ENCODE results near the gene PNPLA4. TPM values are rescaled to one million over a fixed set of nuclear protein-coding genes. Genes with fewer than 3 reads are reported as not detected.

Gene PNPLA4
- total and polyA plus RNA-seq, 2 donors (not counting 3 experiments of a cell fraction or from before 2014, with no cell fraction given): 8.8 to 13.1 TPM

DNA sequence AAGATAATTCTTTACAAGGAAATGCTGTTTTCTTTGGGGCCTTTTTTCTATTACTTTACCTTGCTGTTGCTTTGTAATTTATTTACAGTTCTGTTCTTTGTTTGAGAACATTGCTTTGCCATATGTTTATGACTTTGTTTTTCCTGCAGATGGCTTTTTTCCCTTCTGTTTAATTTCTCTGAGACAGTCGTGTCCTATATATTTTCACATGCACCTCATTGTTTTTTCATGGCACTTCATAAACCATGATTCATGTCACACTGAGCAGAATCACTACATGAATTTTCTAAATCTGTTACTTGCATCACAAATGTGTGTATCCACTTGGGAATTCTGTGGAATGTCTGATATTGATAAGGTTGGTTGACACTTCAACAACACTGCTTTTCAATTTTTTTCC lies 33.0 kb upstream of the PNPLA4 start:
- intact Hi-C loops (cut with micrococcal nuclease) (no loop called here), dilution Hi-C loops (cut with MboI; ENCODE audit: extremely low pct_ligation_motif_present, low sequenced_read_pairs) (no loop called here)
- Histone ChIP-seq H3K9ac (replicated peaks; ENCODE audit: extremely low read depth, insufficient read depth, low read length) (no peak overlapping the region), H3K9me1 (replicated peaks; ENCODE audit: control insufficient read depth, extremely low read depth, insufficient read depth, low read length) (no peaks in the 10 kb centered on the region), H3K9me3 (replicated peaks; ENCODE audit: control insufficient read depth, insufficient read depth, low read length) (no peaks in the 10 kb centered on the region), H3K36me3 (ENCODE audit: control insufficient read depth in 2 of 2, extremely low read depth in 1 of 2, insufficient read depth in 2 of 2, low read length in 2 of 2) (no peaks in the 10 kb centered on the region), H3K27me3 (ENCODE audit: control insufficient read depth in 2 of 2, insufficient read depth in 2 of 2, low read length in 2 of 2) (no peaks in the 10 kb centered on the region), H3K4me3 (replicated peaks in 1 of 3; ENCODE audit: insufficient read depth in 1 of 3, low read depth in 1 of 3, low read length in 3 of 3) (no peak overlapping the region), H2AFZ (ENCODE audit: low read depth, low read length) (no peak overlapping the region), H3K4me2 (ENCODE audit: insufficient read depth, low read length) (no peak overlapping the region), H3K79me2 (ENCODE audit: control insufficient read depth, insufficient read depth, low read length) (no peaks in the 10 kb centered on the region), H3K27ac (ENCODE audit: insufficient read depth, low read depth, low read length) (no peak overlapping the region), H3K4me1 (ENCODE audit: control insufficient read depth, extremely low read depth, insufficient read depth, low read length) (no peaks in the 10 kb centered on the region), H4K20me1 (replicated peaks; ENCODE audit: control insufficient read depth, extremely low read depth, insufficient read depth, low read length) (no peaks in the 10 kb centered on the region)
- no peak for FAIRE-seq
- no peak for TF ChIP-seq FOS (IDR thresholded peaks at IDR 0.05; ENCODE audit: borderline replicate concordance, insufficient read depth, low read length)
- TF ChIP-seq EZH2 (IDR thresholded peaks at IDR 0.05; ENCODE audit: borderline replicate concordance, low read depth, low read length, severe bottlenecking): no peak
- no peak for TF ChIP-seq JUN (IDR thresholded peaks at IDR 0.05; ENCODE audit: borderline replicate concordance, insufficient read depth, insufficient read length, low read depth)
- no peak for DNase-seq (ENCODE audit: low read depth, low spot score)
- BruUV-seq (replicated peaks): no TSS peak
- ChIA-PET CTCF (no interaction called here), POLR2A (no interaction called here)

DNA sequence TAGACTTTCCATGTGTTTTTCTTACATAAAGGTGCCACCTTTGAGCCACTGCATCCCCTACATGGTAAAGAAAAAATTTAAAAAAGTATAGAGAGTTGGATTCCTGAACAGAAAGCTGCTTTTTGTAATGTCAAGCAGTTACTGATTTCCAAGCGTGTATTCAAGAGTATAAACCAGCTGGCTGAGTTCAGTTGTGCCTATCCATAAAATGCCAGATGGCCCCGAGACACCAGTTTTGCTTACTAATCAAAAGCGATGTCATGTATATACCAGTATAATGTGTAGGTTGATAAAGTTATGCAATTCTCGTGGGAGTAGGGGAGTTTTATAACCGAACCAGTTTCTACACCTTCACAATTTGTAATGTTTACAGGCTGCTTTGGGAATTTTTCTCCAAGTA lies 26.2 kb upstream of the PNPLA4 start:
- Histone ChIP-seq H3K27ac (ENCODE audit: insufficient read depth, low read depth, low read length) (no peak overlapping the region), H3K9me3 (replicated peaks; ENCODE audit: control insufficient read depth, insufficient read depth, low read length) (no peaks in the 10 kb centered on the region), H3K4me3 (replicated peaks in 1 of 3; ENCODE audit: insufficient read depth in 1 of 3, low read depth in 1 of 3, low read length in 3 of 3) (no peak overlapping the region), H3K27me3 (ENCODE audit: control insufficient read depth in 2 of 2, insufficient read depth in 2 of 2, low read length in 2 of 2) (no peaks in the 10 kb centered on the region), H3K79me2 (ENCODE audit: control insufficient read depth, insufficient read depth, low read length) (no peaks in the 10 kb centered on the region), H2AFZ (ENCODE audit: low read depth, low read length) (no peak overlapping the region), H4K20me1 (replicated peaks; ENCODE audit: control insufficient read depth, extremely low read depth, insufficient read depth, low read length) (no peaks in the 10 kb centered on the region), H3K9ac (replicated peaks; ENCODE audit: extremely low read depth, insufficient read depth, low read length) (no peak overlapping the region), H3K4me1 (ENCODE audit: control insufficient read depth, extremely low read depth, insufficient read depth, low read length) (no peaks in the 10 kb centered on the region), H3K4me2 (ENCODE audit: insufficient read depth, low read length) (no peak overlapping the region), H3K36me3 (ENCODE audit: control insufficient read depth in 2 of 2, extremely low read depth in 1 of 2, insufficient read depth in 2 of 2, low read length in 2 of 2) (no peaks in the 10 kb centered on the region), H3K9me1 (replicated peaks; ENCODE audit: control insufficient read depth, extremely low read depth, insufficient read depth, low read length) (no peaks in the 10 kb centered on the region)
- dilution Hi-C loops (cut with MboI; ENCODE audit: extremely low pct_ligation_motif_present, low sequenced_read_pairs): no loop called here
- intact Hi-C loops (cut with micrococcal nuclease): no loop called here
- CTCF ChIA-PET: no interaction called here
- no peak for DNase-seq (ENCODE audit: low read depth, low spot score)
- no peak for FAIRE-seq
- TF ChIP-seq FOS (IDR thresholded peaks at IDR 0.05; ENCODE audit: borderline replicate concordance, insufficient read depth, low read length): no peak
- TF ChIP-seq, protein P1, sequence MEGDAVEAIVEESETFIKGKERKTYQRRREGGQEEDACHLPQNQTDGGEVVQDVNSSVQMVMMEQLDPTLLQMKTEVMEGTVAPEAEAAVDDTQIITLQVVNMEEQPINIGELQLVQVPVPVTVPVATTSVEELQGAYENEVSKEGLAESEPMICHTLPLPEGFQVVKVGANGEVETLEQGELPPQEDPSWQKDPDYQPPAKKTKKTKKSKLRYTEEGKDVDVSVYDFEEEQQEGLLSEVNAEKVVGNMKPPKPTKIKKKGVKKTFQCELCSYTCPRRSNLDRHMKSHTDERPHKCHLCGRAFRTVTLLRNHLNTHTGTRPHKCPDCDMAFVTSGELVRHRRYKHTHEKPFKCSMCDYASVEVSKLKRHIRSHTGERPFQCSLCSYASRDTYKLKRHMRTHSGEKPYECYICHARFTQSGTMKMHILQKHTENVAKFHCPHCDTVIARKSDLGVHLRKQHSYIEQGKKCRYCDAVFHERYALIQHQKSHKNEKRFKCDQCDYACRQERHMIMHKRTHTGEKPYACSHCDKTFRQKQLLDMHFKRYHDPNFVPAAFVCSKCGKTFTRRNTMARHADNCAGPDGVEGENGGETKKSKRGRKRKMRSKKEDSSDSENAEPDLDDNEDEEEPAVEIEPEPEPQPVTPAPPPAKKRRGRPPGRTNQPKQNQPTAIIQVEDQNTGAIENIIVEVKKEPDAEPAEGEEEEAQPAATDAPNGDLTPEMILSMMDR (IDR thresholded peaks at IDR 0.05; ENCODE audit: extremely low read depth in 1 of 2, insufficient read depth in 1 of 2, low read depth in 1 of 2, low read length in 2 of 2): no peak
- no peak for TF ChIP-seq EZH2 (IDR thresholded peaks at IDR 0.05; ENCODE audit: borderline replicate concordance, low read depth, low read length, severe bottlenecking)
- no peak for TF ChIP-seq JUN (IDR thresholded peaks at IDR 0.05; ENCODE audit: borderline replicate concordance, insufficient read depth, insufficient read length, low read depth)
- no peak for TF ChIP-seq GATA2 (IDR thresholded peaks at IDR 0.05; ENCODE audit: insufficient read depth, insufficient read length, low read depth, low read length)
- no peak for TF ChIP-seq POLR2A (IDR thresholded peaks at IDR 0.05; ENCODE audit: low read depth, low read length)
- no peak for TF ChIP-seq MYC (IDR thresholded peaks at IDR 0.05; ENCODE audit: low read depth, low read length)
- TF ChIP-seq, protein P2, sequence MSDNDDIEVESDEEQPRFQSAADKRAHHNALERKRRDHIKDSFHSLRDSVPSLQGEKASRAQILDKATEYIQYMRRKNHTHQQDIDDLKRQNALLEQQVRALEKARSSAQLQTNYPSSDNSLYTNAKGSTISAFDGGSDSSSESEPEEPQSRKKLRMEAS (IDR thresholded peaks at IDR 0.05; ENCODE audit: insufficient read depth, insufficient read length): no peak
- TF ChIP-seq POLR2AphosphoS5 (IDR thresholded peaks at IDR 0.05; ENCODE audit: insufficient read depth, low read depth, low read length): no peak
- POLR2A ChIA-PET: no interaction called here
- BruUV-seq (replicated peaks): no TSS peak

Measured in endothelial cell of umbilical vein (primary cell).